Endodermal cell (in vitro differentiated cells): ENCODE results near the gene CCDC91. TPM values are rescaled to one million over a fixed set of nuclear protein-coding genes. Genes with fewer than 3 reads are reported as not detected.
A peak's percentile ranks its signal among the peaks of the same experiment; 100 is the strongest.

ENCODE experiments used
- DNase-seq: peaks from one replicate; pipeline ENCODE4 v3.0.0-alpha.2; 2017
- H3K27ac ChIP-seq: 2 replicates; pipeline ENCODE4 v1.5.1; 2013; ENCODE audit warnings: mild to moderate bottlenecking, low read depth, low read length, moderate library complexity
- H3K27me3 ChIP-seq: 2 replicates; pipeline ENCODE4 v1.6.1; 2013; ENCODE audit warnings: mild to moderate bottlenecking, low read length, moderate library complexity; ENCODE audit not compliant: insufficient read depth, control insufficient read depth, poor library complexity, severe bottlenecking
- H3K36me3 ChIP-seq: 2 replicates; pipeline ENCODE4 v1.7.0; 2013; ENCODE audit warnings: mild to moderate bottlenecking, low read length, moderate library complexity; ENCODE audit not compliant: control insufficient read depth, insufficient read depth
- H3K4me1 ChIP-seq: one replicate; pipeline ENCODE4 v1.7.0; 2013; ENCODE audit warnings: low read length; ENCODE audit not compliant: control insufficient read depth, insufficient read depth
- H3K4me3 ChIP-seq: 2 replicates; pipeline ENCODE4 v1.5.1; 2013; ENCODE audit warnings: mild to moderate bottlenecking, low read length, moderate library complexity
- H3K9ac ChIP-seq: 2 replicates; pipeline ENCODE4 v1.6.1; 2013; ENCODE audit warnings: mild to moderate bottlenecking, low read length, moderate library complexity; ENCODE audit not compliant: poor library complexity, severe bottlenecking; ENCODE audit errors: extremely low read depth
- H3K9me3 ChIP-seq: 2 replicates; pipeline ENCODE4 v1.6.1; 2013; ENCODE audit warnings: mild to moderate bottlenecking, low read length, moderate library complexity; ENCODE audit not compliant: control insufficient read depth
- H3K27ac Mint-ChIP-seq: 2 replicates; pipeline ENCODE4 v1.8.0; 2020; ENCODE audit warnings: mixed read lengths
- H3K27me3 Mint-ChIP-seq: 2 replicates; pipeline ENCODE4 v1.8.0; 2021; ENCODE audit warnings: mild to moderate bottlenecking, mixed read lengths; ENCODE audit not compliant: insufficient read depth
- H3K36me3 Mint-ChIP-seq: 2 replicates; pipeline ENCODE4 v1.8.0; 2020; ENCODE audit warnings: low read depth, mixed read lengths
- H3K4me1 Mint-ChIP-seq: 2 replicates; pipeline ENCODE4 v1.8.0; 2020; ENCODE audit warnings: mixed read lengths
- H3K4me3 Mint-ChIP-seq: 2 replicates; pipeline ENCODE4 v1.8.0; 2020; ENCODE audit warnings: mild to moderate bottlenecking, moderate library complexity, mixed read lengths
- H3K9me3 Mint-ChIP-seq: 2 replicates; pipeline ENCODE4 v1.8.0; 2020; ENCODE audit warnings: mild to moderate bottlenecking, mixed read lengths
- CTCF ChIP-seq: fragments of 200-600 bp; sonication (generic); conservative IDR thresholded peaks from 2 replicates; pipeline ENCODE4 v1.5.0; 2021; ENCODE audit warnings: antibody characterized with exemption, mild to moderate bottlenecking
- WGBS, 2 experiments: methylation state at CpG; one replicate each; pipeline versions ENCODE4 v1.1.5 to v1.1.7; 2013; ENCODE audit warnings: missing lambda C conversion rate in 2 of 2, mixed read lengths in 1 of 2; ENCODE audit not compliant: insufficient coverage in 1 of 2, insufficient read length in 1 of 2; 5-methylcytosine and 5-hydroxymethylcytosine counted together
- total RNA-seq, 2 donors: library from RNA; stranded (reverse); fragmentation: NEBNext Ultra II Directional in 1 of 2; extraction: Animal tissue kit (Norgen Biotek cat#: 25700) in 1 of 2; gene quantifications; 2 replicates in 1 of 2; 3 replicates in 1 of 2; pipeline ENCODE4 v1.2.1, GENCODE V29; 2021

The CCDC91 gene
- total RNA-seq, 2 donors from 2014 or later: 25.3 to 45.7 TPM

- no peaks in the 10 kb centered on the region for H3K9me3 ChIP-seq
- no peak for DNase-seq
- WGBS, 2 experiments: 90% methylated on average over 2 of the region's 2 CpGs; no CpG with 5 or more reads in 1 of the 2 experiments
- TF ChIP-seq CTCF: no peak
- H3K4me3 Mint-ChIP-seq: no peak overlapping the region
- no peak overlapping the region for H3K9ac ChIP-seq
- H3K27ac Mint-ChIP-seq: no peak overlapping the region
- peaks cover 3% of the 10 kb centered on the region for H3K36me3 Mint-ChIP-seq
- H3K4me1 ChIP-seq: no peaks in the 10 kb centered on the region
- H3K27me3 Mint-ChIP-seq: no peaks in the 10 kb centered on the region
- no peaks in the 10 kb centered on the region for H3K27me3 ChIP-seq
- H3K4me3 ChIP-seq: no peak overlapping the region
- H3K9me3 Mint-ChIP-seq: no peaks in the 10 kb centered on the region
- no peaks in the 10 kb centered on the region for H3K4me1 Mint-ChIP-seq
- H3K27ac ChIP-seq: no peak overlapping the region
- no peaks in the 10 kb centered on the region for H3K36me3 ChIP-seq
Observed at GRCh38 chr12:28489246-28489645, 299.0 kb downstream of the CCDC91 start.

- Histone ChIP-seq H3K27ac (no peak overlapping the region), H3K27me3 (no peaks in the 10 kb centered on the region), H3K36me3 (no peaks in the 10 kb centered on the region), H3K4me3 (no peak overlapping the region), H3K9ac (no peak overlapping the region), H3K4me1 (no peaks in the 10 kb centered on the region), H3K9me3 (no peaks in the 10 kb centered on the region)
- Mint-ChIP-seq H3K9me3 (peaks cover 18% of the 10 kb centered on the region), H3K36me3 (peaks cover 21% of the 10 kb centered on the region), H3K27me3 (no peaks in the 10 kb centered on the region), H3K4me3 (no peak overlapping the region), H3K27ac (peak overlapping the region; percentile 56), H3K4me1 (no peaks in the 10 kb centered on the region)
- no peak for TF ChIP-seq CTCF
- DNase-seq: no peak
Observed at GRCh38 chr12:28497889-28498411, 307.7 kb downstream of the CCDC91 start.

GRCh38 chr12:28498850-28499249 is 308.6 kb downstream of the CCDC91 start:
- DNase-seq: no peak
- Histone ChIP-seq H3K36me3 (no peaks in the 10 kb centered on the region), H3K27ac (no peak overlapping the region), H3K4me3 (no peak overlapping the region), H3K4me1 (no peaks in the 10 kb centered on the region), H3K9me3 (no peaks in the 10 kb centered on the region), H3K9ac (no peak overlapping the region), H3K27me3 (no peaks in the 10 kb centered on the region)
- TF ChIP-seq CTCF: no peak
- H3K4me1 Mint-ChIP-seq: no peaks in the 10 kb centered on the region
- no peak overlapping the region for H3K27ac Mint-ChIP-seq
- no peaks in the 10 kb centered on the region for H3K27me3 Mint-ChIP-seq
- H3K9me3 Mint-ChIP-seq: peaks cover 20% of the 10 kb centered on the region
- no CpG with 5 or more reads among the region's 1 CpG for WGBS, 2 experiments
- peaks cover 22% of the 10 kb centered on the region for H3K36me3 Mint-ChIP-seq
- no peak overlapping the region for H3K4me3 Mint-ChIP-seq
